ENCODE results near the gene NAA80. TPM values are rescaled to one million over a fixed set of nuclear protein-coding genes. Genes with fewer than 3 reads are reported as not detected.

NAA80 gene
- total and polyA plus RNA-seq, 2 of the 8 experiments (the other 6 are each of a cell fraction or from before 2014, with no cell fraction given) = 11.3 to 16.7 TPM

GRCh38 chr3:50304601-50305000 is 5.4 kb upstream of the NAA80 start:
- H3K27ac ChIP-seq (ENCODE audit: low read depth, low read length) = no peak overlapping the region
- 0 out of 2 replicates have a peak overlapping the region, but pooled peaks have one; percentile 24 for H2AK5ac ChIP-seq (ENCODE audit: low read depth, low read length)
- H3K56ac ChIP-seq (replicated peaks; ENCODE audit: insufficient read length, low read depth, low read length) = no peak overlapping the region
- H4K5ac ChIP-seq (ENCODE audit: insufficient read length, low read depth, low read length) = no peak overlapping the region
- no peak overlapping the region for H4K8ac ChIP-seq (ENCODE audit: extremely low read depth, insufficient read depth, low read length)
- no peaks in the 10 kb centered on the region for H4K20me1 ChIP-seq (replicated peaks in 1 of 2; ENCODE audit: control insufficient read depth in 1 of 2, insufficient read depth in 2 of 2, low read length in 2 of 2)
- no peaks in the 10 kb centered on the region; the same call in 1 of the 2 replicates for H3K23me2 ChIP-seq (ENCODE audit: low read depth, low read length)
- no peaks in the 10 kb centered on the region for H3K36me3 ChIP-seq (ENCODE audit: control insufficient read depth in 2 of 4, insufficient read depth in 4 of 4, low read length in 3 of 4)
- no peak overlapping the region for H2BK120ac ChIP-seq (replicated peaks; ENCODE audit: low read depth, low read length)
- no peak overlapping the region for H4K91ac ChIP-seq (replicated peaks; ENCODE audit: insufficient read length, low read length)
- POLR2A ChIA-PET (ENCODE audit: partially characterized antibody) = interaction anchor here (1.0 to 11.3 kb wide), 3 partner anchors 14 to 24 kb away, joined by 4 to 149 read pairs (median 15); partner anchors contain the start of genes HYAL2 and TUSC2
- no peak overlapping the region for H3K14ac ChIP-seq (ENCODE audit: insufficient read length)
- no peaks in the 10 kb centered on the region for H3K79me1 ChIP-seq (ENCODE audit: low read depth, low read length)
- H3K9ac ChIP-seq (replicated peaks in 1 of 4; ENCODE audit: extremely low read depth in 1 of 4, low read depth in 3 of 4, low read length in 3 of 4) = no peak overlapping the region
- no peak overlapping the region for H3K4ac ChIP-seq (replicated peaks; ENCODE audit: insufficient read length, low read depth, low read length)
- no peak for TF ChIP-seq CHD1 (IDR thresholded peaks at IDR 0.05; ENCODE audit: low read depth, low read length)
- TF ChIP-seq JUND (IDR thresholded peaks at IDR 0.05; ENCODE audit: low read length) = no peak
- TF ChIP-seq SRF (IDR thresholded peaks at IDR 0.05; ENCODE audit: low read depth, low read length) = no peak
- no peak for TF ChIP-seq SP4 (IDR thresholded peaks at IDR 0.05; ENCODE audit: low read length)
- no peak for TF ChIP-seq EZH2 (IDR thresholded peaks at IDR 0.05; ENCODE audit: low read depth, low read length, severe bottlenecking)
- no peak for TF ChIP-seq NRF1 (IDR thresholded peaks at IDR 0.05; ENCODE audit: low read depth, low read length)
- no peak for TF ChIP-seq ASH2L (IDR thresholded peaks at IDR 0.05; ENCODE audit: low read length)
- no peak for TF ChIP-seq TBP (IDR thresholded peaks at IDR 0.05; ENCODE audit: low read depth, low read length)
- no peak for TF ChIP-seq BCL11A (IDR thresholded peaks at IDR 0.05; ENCODE audit: low read depth in 2 of 2, low read length in 2 of 2)
- no peak for TF ChIP-seq KDM5A (IDR thresholded peaks at IDR 0.05; ENCODE audit: low read length)
- TF ChIP-seq POLR2A (IDR thresholded peaks at IDR 0.05; ENCODE audit: control extremely low read depth in 1 of 2, low read depth in 2 of 2, low read length in 2 of 2) = no peak
- no peak for TF ChIP-seq HDAC2 (IDR thresholded peaks at IDR 0.05; ENCODE audit: borderline replicate concordance in 1 of 2, low read depth in 2 of 2, low read length in 2 of 2)
- TF ChIP-seq BRCA1 (IDR thresholded peaks at IDR 0.05; ENCODE audit: low read depth, low read length) = no peak
- no peak for TF ChIP-seq RBBP5 (IDR thresholded peaks at IDR 0.05; ENCODE audit: borderline replicate concordance, low read depth, low read length)
- peaks cover 9 to 20% of the 10 kb centered on the region in 2 experiments; a peak in 3 of 4 replicates for H3K9me3 ChIP-seq (ENCODE audit: insufficient read depth in 2 of 2, low read depth in 1 of 2, low read length in 1 of 2)
- no peak overlapping the region for H3K23ac ChIP-seq (ENCODE audit: insufficient read length)
- H2BK5ac ChIP-seq (ENCODE audit: low read depth, low read length) = no peak overlapping the region
- H3K18ac ChIP-seq (ENCODE audit: extremely low read depth, low read length) = no peak overlapping the region
- H3K27me3 ChIP-seq (replicated peaks in 1 of 4; ENCODE audit: control insufficient read depth in 3 of 4, extremely low read depth in 1 of 4, insufficient read depth in 3 of 4, low read length in 3 of 4) = no peaks in the 10 kb centered on the region
- FAIRE-seq = no peak
- no peak overlapping the region for H2AFZ ChIP-seq (ENCODE audit: low read length)
- no peak overlapping the region for H2BK20ac ChIP-seq (ENCODE audit: low read length)
- H2BK12ac ChIP-seq (ENCODE audit: low read depth, low read length) = no peak overlapping the region
- CTCF ChIA-PET (ENCODE audit: partially characterized antibody) = interaction anchor here (0.7 to 3.1 kb wide), 3 partner anchors 19 to 58 kb away, joined by 3 to 18 read pairs (median 3); partner anchors contain the start of genes HYAL2 and RASSF1
- H3K4me1 ChIP-seq (replicated peaks in 1 of 4; ENCODE audit: control insufficient read depth in 3 of 4, insufficient read depth in 4 of 4, low read length in 3 of 4) = peaks cover 0 to 20% (median 11%) of the 10 kb centered on the region in 4 experiments; a peak in 6 of 7 replicates
- no peak overlapping the region for H3K4me3 ChIP-seq (ENCODE audit: extremely low read depth in 1 of 4, insufficient read depth in 2 of 4, low read depth in 3 of 4, low read length in 4 of 4)
- no peak overlapping the region for H3K4me2 ChIP-seq (ENCODE audit: insufficient read depth in 1 of 2, low read depth in 2 of 2, low read length in 2 of 2)
- H3K79me2 ChIP-seq (ENCODE audit: control insufficient read depth in 1 of 2, insufficient read depth in 2 of 2, low read length in 2 of 2) = no peaks in the 10 kb centered on the region
- no peak for DNase-seq (ENCODE audit: low read depth in 1 of 2, low spot score in 2 of 2)
- H2BK15ac ChIP-seq (ENCODE audit: low read length) = no peak overlapping the region

All from H1 (cell line).